Activated naive CD8-positive, alpha-beta T cell treated with anti-CD3 and anti-CD28 coated beads, Interleukin-2, amount 50 U/mL, for 24 hours (primary cell): Measurements from ENCODE around the gene MORN2.
A peak's percentile ranks its signal among the peaks of the same experiment; 100 is the strongest.

Experiments used
- ATAC-seq: fragments of 150-1000 bp; cut with Tn5 transposase; one replicate; pipeline ENCODE4 v1.10.0; 2021
- DNase-seq: peaks from one replicate; pipeline ENCODE4 v3.0.0; 2021
- H3K27ac Mint-ChIP-seq: one replicate; pipeline ENCODE4 v1.8.0; 2021; ENCODE audit warnings: mild to moderate bottlenecking, mixed read lengths
- H3K27me3 Mint-ChIP-seq: one replicate; pipeline ENCODE4 v1.8.0; 2021; ENCODE audit warnings: mixed read lengths
- H3K36me3 Mint-ChIP-seq: one replicate; pipeline ENCODE4 v1.8.0; 2021; ENCODE audit warnings: low read depth, mixed read lengths
- H3K4me1 Mint-ChIP-seq: one replicate; pipeline ENCODE4 v1.8.0; 2021; ENCODE audit warnings: mixed read lengths
- H3K4me3 Mint-ChIP-seq: one replicate; pipeline ENCODE4 v1.8.0; 2021; ENCODE audit warnings: mild to moderate bottlenecking, moderate library complexity, mixed read lengths
- H3K9me3 Mint-ChIP-seq: one replicate; pipeline ENCODE4 v1.8.0; 2021; ENCODE audit warnings: mixed read lengths

Gene MORN2

DNA sequence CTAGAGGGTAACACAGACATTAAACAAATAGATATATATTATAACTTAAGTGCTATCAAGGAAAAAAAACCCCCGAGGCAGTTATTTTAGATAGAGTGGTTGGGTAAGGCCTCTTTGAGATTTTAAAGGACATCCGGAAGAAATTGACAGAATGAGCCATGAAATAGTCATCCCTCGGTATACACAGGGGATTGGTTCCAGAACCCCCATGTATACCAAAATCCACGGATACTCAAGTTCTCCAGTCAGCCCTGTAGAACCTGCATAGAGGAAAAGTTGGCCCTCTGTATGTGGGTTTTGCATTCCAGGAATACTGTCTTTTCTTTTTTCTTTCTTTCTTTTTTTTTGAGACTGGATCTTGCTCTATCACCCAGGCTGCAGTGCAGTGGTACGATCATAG lies 2.0 kb upstream of the MORN2 start:
- Mint-ChIP-seq H3K4me1 (peaks cover 28% of the 10 kb centered on the region), H3K36me3 (peaks cover 24% of the 10 kb centered on the region), H3K4me3 (no peak overlapping the region), H3K9me3 (peaks cover 19% of the 10 kb centered on the region), H3K27me3 (no peaks in the 10 kb centered on the region), H3K27ac (no peak overlapping the region)
- ATAC-seq = no peak
- DNase-seq = no peak

DNA sequence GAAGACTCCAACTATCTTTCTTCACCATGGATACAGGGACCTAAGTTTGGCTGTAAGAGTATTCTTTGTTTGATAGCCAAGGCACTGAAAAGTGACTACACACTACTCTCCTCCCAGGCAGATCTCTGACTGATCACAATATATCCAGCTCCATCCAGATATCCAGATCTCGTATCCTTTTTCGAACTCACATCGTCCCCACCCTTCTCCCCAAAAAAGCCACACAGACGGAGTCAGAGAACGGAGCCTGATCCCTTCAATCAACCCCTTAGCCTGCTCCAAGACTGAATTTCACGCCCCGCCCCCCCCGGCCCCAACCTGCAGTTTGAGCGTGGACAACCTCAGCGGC lies 575 bp upstream of the MORN2 start:
- Mint-ChIP-seq H3K9me3 (peaks cover 11% of the 10 kb centered on the region), H3K27ac (peak overlapping the region; percentile 85), H3K27me3 (no peaks in the 10 kb centered on the region), H3K36me3 (peaks cover 19% of the 10 kb centered on the region), H3K4me1 (peaks cover 28% of the 10 kb centered on the region), H3K4me3 (peak overlapping the region; percentile 99)
- no peak for ATAC-seq
- no peak for DNase-seq

DNA sequence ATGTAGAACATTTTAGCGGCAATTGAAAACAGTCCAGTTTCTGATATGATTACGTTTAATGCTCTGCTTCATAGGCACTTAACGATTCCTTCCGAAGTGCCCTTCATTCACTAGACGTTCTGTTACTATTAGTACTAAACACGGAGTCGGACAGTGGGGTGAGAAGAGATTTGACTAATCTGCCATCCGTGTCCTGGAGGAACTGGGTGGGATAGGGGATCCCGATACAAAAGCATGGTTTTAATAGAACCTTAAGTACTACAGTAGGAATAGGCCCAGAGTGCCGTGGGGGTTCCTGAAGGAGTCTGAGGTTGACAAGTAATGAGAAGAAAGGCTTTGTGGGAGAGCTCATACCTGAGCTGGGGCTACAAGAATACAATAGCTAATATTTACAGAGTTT lies 631 bp downstream of the MORN2 start:
- DNase-seq = no peak
- H3K27ac Mint-ChIP-seq = peak overlapping the region; percentile 85
- no peaks in the 10 kb centered on the region for H3K27me3 Mint-ChIP-seq
- peaks cover 7% of the 10 kb centered on the region for H3K9me3 Mint-ChIP-seq
- H3K4me1 Mint-ChIP-seq = peaks cover 28% of the 10 kb centered on the region
- no peak for ATAC-seq
- H3K36me3 Mint-ChIP-seq = peaks cover 16% of the 10 kb centered on the region
- H3K4me3 Mint-ChIP-seq = peak overlapping the region; percentile 99

DNA sequence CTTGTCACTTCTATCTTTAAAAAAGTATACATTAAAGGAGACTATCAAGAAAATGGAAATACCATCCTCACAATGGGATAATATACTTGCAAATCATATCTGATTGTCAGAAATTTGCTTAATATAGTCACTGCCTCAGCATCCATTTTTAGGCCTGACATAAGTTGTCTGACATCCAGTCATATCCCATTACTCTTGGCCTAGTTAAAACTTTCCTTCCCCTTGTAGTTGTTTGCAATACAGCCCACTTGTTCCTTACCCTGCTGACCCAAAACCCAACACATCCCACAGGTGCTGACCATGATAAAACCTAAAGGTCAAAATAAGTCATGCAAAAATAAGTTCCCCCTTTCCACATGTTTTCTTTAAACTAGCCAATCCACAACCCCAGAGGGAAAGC lies 10.3 kb downstream of the MORN2 start:
- ATAC-seq = no peak
- Mint-ChIP-seq H3K4me1 (no peaks in the 10 kb centered on the region), H3K27ac (no peak overlapping the region), H3K4me3 (no peak overlapping the region), H3K27me3 (no peaks in the 10 kb centered on the region), H3K36me3 (no peaks in the 10 kb centered on the region), H3K9me3 (no peaks in the 10 kb centered on the region)
- no peak for DNase-seq

DNA sequence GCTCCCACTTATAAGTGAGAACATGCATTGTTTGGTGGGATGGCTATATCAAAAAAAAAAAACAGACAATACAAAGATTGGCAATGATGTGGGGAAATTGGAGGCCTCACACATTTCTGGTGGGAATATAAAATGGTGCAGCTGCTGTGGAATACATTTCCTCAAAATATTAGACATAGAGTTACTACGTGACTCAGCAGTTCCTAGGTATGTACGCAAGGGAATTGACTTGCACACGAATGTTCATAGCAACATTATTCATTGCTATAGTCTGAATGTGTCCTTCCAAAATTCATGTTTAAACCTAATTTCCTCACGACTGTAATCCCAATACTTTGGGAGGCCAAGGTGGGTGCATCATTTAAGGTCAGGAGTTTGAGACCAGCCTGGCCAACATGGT lies 11.6 kb downstream of the MORN2 start:
- Mint-ChIP-seq H3K4me3 (no peak overlapping the region), H3K27ac (no peak overlapping the region), H3K9me3 (no peaks in the 10 kb centered on the region), H3K36me3 (no peaks in the 10 kb centered on the region), H3K27me3 (no peaks in the 10 kb centered on the region), H3K4me1 (no peaks in the 10 kb centered on the region)
- ATAC-seq (no peak), DNase-seq (no peak)

DNA sequence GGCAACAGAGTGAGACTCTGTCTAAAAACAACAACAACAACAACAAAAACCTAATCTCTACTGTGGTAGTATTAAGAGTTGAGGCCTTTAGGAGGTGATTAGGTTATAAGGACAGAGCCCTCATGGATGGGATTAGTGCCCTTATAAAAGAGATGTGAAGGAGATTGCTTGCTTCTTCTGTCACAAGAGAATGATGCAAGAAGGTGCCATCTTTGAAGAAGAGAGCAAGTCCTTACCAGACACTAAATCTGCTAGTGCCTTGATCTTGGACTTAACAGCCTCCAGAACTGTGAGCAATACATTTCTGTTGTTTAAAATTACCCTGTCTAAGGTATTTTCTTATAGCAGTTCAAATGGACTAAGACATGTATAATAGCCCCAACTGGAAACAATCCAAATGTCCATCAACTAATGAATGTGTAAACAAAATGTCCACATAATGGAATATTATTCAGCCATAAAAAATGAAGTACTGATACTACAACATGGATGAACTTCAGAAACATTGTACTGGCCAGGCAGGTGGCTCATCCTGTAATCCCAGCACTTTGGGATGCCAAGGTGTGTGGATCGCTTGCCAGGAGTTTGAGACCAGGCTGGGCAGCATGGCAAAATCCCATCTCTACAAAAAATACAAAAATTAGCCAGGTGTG lies 12.3 kb downstream of the MORN2 start:
- Mint-ChIP-seq H3K27me3 (no peaks in the 10 kb centered on the region), H3K27ac (no peak overlapping the region), H3K4me1 (peaks cover 2% of the 10 kb centered on the region), H3K4me3 (no peak overlapping the region), H3K9me3 (no peaks in the 10 kb centered on the region), H3K36me3 (no peaks in the 10 kb centered on the region)
- ATAC-seq (no peak), DNase-seq (no peak)

DNA sequence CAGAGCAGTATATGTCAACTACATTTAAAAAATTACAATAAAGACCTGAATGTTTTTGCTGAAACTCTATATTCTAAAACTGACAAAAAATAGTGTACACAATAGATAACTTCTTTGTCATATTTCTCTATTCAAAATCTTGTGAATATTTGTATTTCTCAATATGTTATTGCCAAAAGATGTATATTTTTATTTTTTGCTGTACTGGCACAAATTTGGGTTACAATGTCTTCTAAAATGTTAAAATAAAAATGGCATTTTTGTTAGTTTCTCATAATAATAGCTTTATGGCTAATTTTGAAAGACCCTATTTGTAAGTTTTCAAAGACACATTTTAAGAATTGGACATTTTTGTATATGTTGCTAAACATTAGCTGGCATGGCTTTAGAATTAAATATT lies 13.3 kb downstream of the MORN2 start:
- H3K4me3 Mint-ChIP-seq = no peak overlapping the region
- H3K27me3 Mint-ChIP-seq = no peaks in the 10 kb centered on the region
- peaks cover 2% of the 10 kb centered on the region for H3K4me1 Mint-ChIP-seq
- H3K9me3 Mint-ChIP-seq = no peaks in the 10 kb centered on the region
- no peak overlapping the region for H3K27ac Mint-ChIP-seq
- ATAC-seq (no peak), DNase-seq (no peak)
- H3K36me3 Mint-ChIP-seq = no peaks in the 10 kb centered on the region

DNA sequence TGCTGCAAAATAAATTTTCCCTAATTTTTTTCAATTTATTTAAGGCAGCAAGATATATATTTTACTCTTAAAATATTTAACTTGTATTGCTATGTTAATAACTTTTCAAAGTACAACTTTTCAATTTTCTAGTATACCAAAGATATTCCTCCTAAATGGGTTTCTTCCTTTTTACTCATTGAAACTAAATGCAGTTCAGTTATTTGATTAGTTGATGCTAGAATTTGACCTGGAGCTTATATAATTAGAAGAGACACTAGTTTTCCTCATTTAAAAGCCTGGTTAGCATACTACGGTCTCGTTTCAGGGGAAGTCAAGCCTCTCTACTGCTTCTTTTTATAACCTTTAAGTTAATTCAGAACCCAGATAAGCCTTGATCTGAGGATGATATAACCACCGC lies 13.8 kb downstream of the MORN2 start, which contains the start of gene ARHGEF33:
Gene ARHGEF33, plus strand, starts transcription at position 301 of the 400 bp plus-strand sequence. CDS start 29,573 bp downstream, outside the sequence.
- no peak within 1 kb of the TSS for H3K4me3 Mint-ChIP-seq
- H3K9me3 Mint-ChIP-seq = no peaks in the 10 kb centered on the region
- no peaks in the 10 kb centered on the region for H3K36me3 Mint-ChIP-seq
- H3K27me3 Mint-ChIP-seq = no peaks in the 10 kb centered on the region
- ATAC-seq = no peak
- no peak for DNase-seq
- peaks cover 2% of the 10 kb centered on the region for H3K4me1 Mint-ChIP-seq
- H3K27ac Mint-ChIP-seq = no peak within 1 kb of the TSS

DNA sequence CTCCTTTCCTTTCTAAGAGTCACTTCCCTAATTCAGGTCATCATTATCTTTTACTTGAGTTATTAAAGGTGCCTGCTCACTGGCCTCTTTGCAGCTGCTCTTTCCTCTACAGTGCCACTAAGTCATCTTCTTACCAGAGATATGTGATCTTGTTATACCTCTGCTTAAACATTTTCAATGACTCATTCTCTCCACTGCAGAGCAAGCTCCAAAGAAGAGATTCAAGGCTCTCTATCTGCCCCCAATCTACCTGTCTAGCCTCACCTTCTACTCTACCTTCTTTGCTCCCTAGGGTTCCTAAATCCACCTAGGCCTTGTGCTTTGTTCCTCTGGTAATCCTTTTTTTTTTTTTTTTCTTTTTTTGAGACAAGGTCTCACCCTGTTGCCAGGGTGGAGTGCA lies 17.0 kb downstream of the MORN2 start:
- DNase-seq (no peak), ATAC-seq (peak; percentile 63)
- Mint-ChIP-seq H3K4me1 (peaks cover 2% of the 10 kb centered on the region), H3K4me3 (no peak overlapping the region), H3K9me3 (no peaks in the 10 kb centered on the region), H3K36me3 (no peaks in the 10 kb centered on the region), H3K27me3 (no peaks in the 10 kb centered on the region), H3K27ac (no peak overlapping the region)

DNA sequence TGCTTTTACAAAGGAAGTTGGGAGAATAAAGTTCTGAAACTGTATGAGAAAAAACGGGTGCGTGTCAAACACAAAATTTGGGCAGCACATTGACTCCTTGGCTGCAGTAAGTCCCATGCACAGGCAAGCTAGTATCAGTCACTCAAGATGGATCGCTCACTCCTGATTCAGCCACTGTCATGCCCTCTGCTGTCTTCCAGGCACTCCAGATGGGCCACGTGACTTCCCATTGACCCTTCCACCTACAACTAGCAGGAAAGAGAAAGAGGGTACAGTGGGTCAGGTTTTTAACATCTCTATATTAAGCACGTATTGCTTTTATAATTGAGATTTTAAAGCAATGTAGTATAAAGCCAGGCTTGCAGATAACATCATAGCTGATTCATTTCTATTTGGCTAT lies 22.5 kb downstream of the MORN2 start:
- H3K27ac Mint-ChIP-seq = no peak overlapping the region
- no peaks in the 10 kb centered on the region for H3K9me3 Mint-ChIP-seq
- H3K4me3 Mint-ChIP-seq = no peak overlapping the region
- no peaks in the 10 kb centered on the region for H3K27me3 Mint-ChIP-seq
- DNase-seq = no peak
- no peaks in the 10 kb centered on the region for H3K36me3 Mint-ChIP-seq
- no peaks in the 10 kb centered on the region for H3K4me1 Mint-ChIP-seq
- no peak for ATAC-seq

DNA sequence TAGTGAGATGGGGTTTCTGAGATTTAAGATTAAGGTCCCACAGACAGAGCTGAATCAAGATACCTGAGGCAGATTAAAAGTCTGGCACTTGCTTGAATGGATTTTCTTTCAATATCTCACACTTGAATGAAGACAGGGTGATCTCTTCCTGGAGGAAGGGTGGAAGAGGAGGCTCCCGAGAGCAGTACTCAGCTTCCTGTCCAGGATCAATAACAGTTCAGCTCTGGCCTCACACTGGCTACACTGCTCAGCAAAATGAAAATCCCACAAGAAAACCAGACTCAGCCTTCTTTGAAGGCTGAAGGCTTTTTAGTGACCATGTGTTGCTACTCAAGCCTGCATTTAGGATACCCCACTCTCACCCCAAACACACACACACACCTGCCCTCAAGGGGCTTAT lies 24.9 kb downstream of the MORN2 start:
- Mint-ChIP-seq H3K9me3 (no peaks in the 10 kb centered on the region), H3K27ac (no peak overlapping the region), H3K36me3 (no peaks in the 10 kb centered on the region), H3K4me1 (no peaks in the 10 kb centered on the region), H3K4me3 (no peak overlapping the region), H3K27me3 (peaks cover 3% of the 10 kb centered on the region)
- ATAC-seq (no peak), DNase-seq (no peak)

DNA sequence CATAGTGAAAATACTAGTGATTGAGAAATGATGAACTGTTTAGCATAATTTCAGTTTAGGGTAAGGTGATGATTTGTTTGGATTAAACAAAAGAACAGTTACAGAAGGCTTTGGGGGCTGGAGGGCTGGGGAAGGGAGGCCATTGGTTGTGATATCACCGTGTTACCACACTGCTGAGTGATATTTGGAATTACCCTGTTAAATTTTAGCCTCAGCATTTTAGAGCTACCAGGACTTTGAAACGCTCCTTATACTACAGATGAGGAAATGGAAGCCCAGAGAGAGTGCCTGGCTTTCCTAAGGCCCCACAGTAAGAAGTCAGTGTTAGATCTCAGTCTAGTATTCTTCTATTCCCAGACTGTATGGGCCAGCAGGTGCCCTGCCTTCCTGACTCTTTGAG lies 29.5 kb downstream of the MORN2 start:
- Mint-ChIP-seq H3K9me3 (no peaks in the 10 kb centered on the region), H3K36me3 (no peaks in the 10 kb centered on the region), H3K4me1 (peaks cover 14% of the 10 kb centered on the region), H3K4me3 (no peak overlapping the region), H3K27ac (no peak overlapping the region), H3K27me3 (peaks cover 3% of the 10 kb centered on the region)
- no peak for DNase-seq
- ATAC-seq = no peak

DNA sequence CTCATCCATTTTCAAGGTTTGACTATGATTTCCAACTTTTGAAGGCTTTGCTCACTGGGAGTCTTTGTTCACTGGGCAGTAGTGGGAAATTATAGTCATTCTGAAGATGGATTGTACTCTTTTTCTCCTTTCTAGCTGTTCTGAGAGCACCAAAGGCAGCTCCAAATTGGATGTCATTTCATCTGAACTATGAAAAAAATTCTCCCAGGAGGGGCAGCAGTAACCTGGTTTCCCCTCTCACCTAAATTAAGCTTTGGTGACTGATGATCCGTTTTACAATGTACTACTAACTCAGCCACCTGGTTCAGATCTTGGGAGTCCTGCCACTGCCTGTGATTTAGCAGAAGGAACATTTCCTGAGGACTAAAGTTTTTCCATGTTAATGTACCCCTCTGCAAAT lies 31.5 kb downstream of the MORN2 start:
- Mint-ChIP-seq H3K27me3 (peaks cover 3% of the 10 kb centered on the region), H3K9me3 (no peaks in the 10 kb centered on the region), H3K4me1 (peaks cover 14% of the 10 kb centered on the region), H3K27ac (no peak overlapping the region), H3K36me3 (no peaks in the 10 kb centered on the region), H3K4me3 (no peak overlapping the region)
- ATAC-seq = no peak
- no peak for DNase-seq

DNA sequence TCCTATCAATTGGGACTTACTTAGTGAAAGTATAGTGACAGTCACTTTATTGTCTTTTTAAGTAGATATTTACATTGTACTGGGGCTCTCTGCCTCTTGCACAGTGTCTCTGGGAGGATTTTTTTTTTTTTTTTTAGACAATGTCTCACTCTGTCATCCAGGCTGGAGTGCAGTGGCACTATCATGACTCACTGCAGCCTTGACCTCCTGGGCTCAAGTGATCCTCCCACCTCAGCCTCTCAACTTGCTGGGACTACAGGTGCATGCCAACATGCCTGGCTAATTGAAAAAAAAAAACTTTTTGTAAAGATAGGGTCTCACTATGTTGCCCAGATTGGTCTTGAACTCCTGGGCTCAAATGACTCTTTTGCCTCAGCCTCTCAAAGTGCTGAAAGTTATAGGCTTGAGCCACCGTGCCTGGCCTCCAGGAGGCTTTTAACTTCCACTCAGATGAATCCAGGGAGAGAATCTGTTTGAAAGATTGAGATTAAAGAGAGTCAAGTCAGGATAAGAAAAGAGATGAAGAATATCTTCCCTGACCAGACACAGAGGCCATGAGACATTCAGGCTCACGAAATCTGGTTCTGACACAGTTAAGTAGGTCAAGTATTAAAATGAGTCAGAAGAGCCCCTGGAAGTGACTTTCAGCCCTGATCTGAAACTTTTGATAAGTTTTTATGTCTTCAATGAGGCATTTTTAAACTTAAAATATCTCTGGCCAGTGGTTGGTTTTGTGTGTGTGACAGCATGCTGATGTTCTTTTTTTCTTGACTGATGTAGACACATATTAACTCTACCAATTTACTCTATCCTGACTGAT lies 32.2 kb downstream of the MORN2 start:
- no peak overlapping the region for H3K4me3 Mint-ChIP-seq
- H3K36me3 Mint-ChIP-seq = no peaks in the 10 kb centered on the region
- DNase-seq (no peak), ATAC-seq (peak; percentile 87)
- H3K27me3 Mint-ChIP-seq = peaks cover 3% of the 10 kb centered on the region
- H3K4me1 Mint-ChIP-seq = peaks cover 14% of the 10 kb centered on the region
- H3K27ac Mint-ChIP-seq = peak overlapping the region; percentile 2
- no peaks in the 10 kb centered on the region for H3K9me3 Mint-ChIP-seq

DNA sequence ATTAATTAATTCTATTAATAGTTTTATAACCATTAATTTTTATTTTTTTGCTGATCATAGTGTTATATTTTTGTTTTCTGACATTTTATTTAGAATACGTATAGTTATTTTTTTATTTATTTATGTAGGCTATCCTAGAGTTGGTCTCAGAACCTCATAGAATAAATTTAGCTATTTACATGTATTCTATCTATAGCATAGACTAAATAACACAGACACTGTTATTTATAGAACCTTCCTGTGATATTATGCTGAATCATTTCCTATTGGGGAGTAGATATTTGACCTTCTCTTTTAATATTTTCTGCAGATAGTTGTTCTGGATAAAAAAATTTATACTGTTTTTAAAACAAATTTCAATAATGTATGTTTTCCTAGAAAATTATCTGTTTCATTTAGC lies 34.1 kb downstream of the MORN2 start:
- H3K27me3 Mint-ChIP-seq = peaks cover under 1% of the 10 kb centered on the region
- DNase-seq (no peak), ATAC-seq (no peak)
- H3K36me3 Mint-ChIP-seq = no peaks in the 10 kb centered on the region
- H3K9me3 Mint-ChIP-seq = no peaks in the 10 kb centered on the region
- H3K27ac Mint-ChIP-seq = no peak overlapping the region
- H3K4me3 Mint-ChIP-seq = no peak overlapping the region
- peaks cover 14% of the 10 kb centered on the region for H3K4me1 Mint-ChIP-seq
